ENCODE data around the gene DOK4.

- TF ChIP-seq CTCF (IDR thresholded peaks at IDR 0.05) (no peak), POLR2AphosphoS5 (IDR thresholded peaks at IDR 0.05; ENCODE audit: low read depth, low read length) (no peak), SIN3A (IDR thresholded peaks at IDR 0.05; ENCODE audit: borderline replicate concordance, insufficient read depth, low read depth, low read length) (no peak)
- TF ChIP-seq, protein P1, sequence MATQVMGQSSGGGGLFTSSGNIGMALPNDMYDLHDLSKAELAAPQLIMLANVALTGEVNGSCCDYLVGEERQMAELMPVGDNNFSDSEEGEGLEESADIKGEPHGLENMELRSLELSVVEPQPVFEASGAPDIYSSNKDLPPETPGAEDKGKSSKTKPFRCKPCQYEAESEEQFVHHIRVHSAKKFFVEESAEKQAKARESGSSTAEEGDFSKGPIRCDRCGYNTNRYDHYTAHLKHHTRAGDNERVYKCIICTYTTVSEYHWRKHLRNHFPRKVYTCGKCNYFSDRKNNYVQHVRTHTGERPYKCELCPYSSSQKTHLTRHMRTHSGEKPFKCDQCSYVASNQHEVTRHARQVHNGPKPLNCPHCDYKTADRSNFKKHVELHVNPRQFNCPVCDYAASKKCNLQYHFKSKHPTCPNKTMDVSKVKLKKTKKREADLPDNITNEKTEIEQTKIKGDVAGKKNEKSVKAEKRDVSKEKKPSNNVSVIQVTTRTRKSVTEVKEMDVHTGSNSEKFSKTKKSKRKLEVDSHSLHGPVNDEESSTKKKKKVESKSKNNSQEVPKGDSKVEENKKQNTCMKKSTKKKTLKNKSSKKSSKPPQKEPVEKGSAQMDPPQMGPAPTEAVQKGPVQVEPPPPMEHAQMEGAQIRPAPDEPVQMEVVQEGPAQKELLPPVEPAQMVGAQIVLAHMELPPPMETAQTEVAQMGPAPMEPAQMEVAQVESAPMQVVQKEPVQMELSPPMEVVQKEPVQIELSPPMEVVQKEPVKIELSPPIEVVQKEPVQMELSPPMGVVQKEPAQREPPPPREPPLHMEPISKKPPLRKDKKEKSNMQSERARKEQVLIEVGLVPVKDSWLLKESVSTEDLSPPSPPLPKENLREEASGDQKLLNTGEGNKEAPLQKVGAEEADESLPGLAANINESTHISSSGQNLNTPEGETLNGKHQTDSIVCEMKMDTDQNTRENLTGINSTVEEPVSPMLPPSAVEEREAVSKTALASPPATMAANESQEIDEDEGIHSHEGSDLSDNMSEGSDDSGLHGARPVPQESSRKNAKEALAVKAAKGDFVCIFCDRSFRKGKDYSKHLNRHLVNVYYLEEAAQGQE (IDR thresholded peaks at IDR 0.05; ENCODE audit: insufficient read depth in 1 of 2, low read depth in 2 of 2, low read length in 1 of 2), result no peak
Measured at GRCh38 chr16:57534881-57535658, 48.8 kb upstream of the DOK4 start.

All from Panc1 (cell line).